Right lung (tissue), 5 donors: ENCODE data around the gene VSTM4. TPM values are rescaled to one million over a fixed set of nuclear protein-coding genes. Genes with fewer than 3 reads are reported as not detected.

Experiments
- DNase-seq, 2 donors: peaks; one replicate each; pipeline ENCODE4 v3.0.0-alpha.2; 2013
- polyA plus RNA-seq, 5 donors: library from polyadenylated mRNA; unstranded; fragments of 120-200 nt; gene quantifications; one replicate each; pipeline versions ENCODE4 v1.2.1 to v1.2.3, GENCODE V29; 2013; ENCODE audit warnings: inconsistent platforms in 1 of 5, low replicate concordance in 1 of 5; ENCODE audit not compliant: insufficient read length in 5 of 5, insufficient read depth in 1 of 5

The VSTM4 gene
- polyA plus RNA-seq, 5 donors, result 28.7 to 34.3 (median 30.6) TPM

DNA sequence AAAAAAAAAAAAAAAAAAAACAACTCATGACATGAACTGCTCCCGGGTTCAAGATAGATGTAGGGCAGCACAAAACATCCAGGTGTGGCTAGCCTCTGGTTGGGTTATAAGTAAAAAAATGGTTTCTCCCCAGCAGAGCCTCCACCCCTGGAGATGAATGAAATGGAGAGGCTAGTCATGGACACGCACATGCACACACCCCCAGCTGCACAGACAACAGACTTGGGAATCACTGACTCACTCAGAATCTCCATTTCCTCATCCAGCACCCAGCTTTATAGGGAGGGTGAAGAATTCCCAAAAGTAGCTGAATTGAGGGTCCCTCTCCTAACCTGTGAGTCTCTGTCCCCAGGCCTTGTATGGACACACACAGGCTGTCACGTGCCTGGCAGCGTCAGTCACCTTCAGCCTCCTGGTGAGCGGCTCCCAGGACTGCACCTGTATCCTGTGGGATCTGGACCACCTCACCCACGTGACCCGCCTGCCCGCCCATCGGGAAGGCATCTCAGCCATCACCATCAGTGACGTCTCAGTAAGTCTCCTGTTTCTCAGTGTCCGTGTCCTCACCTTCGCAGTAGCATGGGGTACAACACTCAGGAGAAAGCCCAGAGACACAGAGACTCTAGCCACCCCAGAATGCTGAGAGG is 140.7 kb downstream of the VSTM4 start:
- no peak for DNase-seq

GRCh38 chr10:48973065-48973464 is 142.3 kb downstream of the VSTM4 start:
- DNase-seq, result no peak

GRCh38 chr10:48970654-48971053 is 144.7 kb downstream of the VSTM4 start:
- no peak for DNase-seq

- DNase-seq, result no peak
These were observed 145.3 kb downstream of the VSTM4 start for GRCh38 chr10:48970046-48970445.

- DNase-seq, result no peak
These were observed 147.3 kb downstream of the VSTM4 start for GRCh38 chr10:48968036-48968435.

DNA sequence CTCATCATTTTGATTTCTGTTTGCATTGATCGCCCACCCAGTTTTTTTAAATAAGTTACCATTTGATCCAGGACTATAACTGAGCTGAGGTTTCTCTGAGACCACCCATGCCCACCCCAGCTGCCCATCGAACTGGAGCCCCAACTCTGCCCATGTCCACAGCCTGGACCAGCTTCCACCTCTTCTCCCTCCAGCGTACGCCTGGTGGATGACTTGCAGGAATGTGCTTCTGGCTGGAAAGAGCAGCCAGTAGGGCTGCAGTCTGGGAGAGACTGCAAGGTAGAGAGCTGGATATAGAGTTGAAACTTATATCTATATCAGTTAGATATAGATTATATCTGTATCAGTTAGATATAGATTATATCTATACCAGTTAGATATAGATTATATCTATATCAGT is 149.9 kb downstream of the VSTM4 start:
- no peak for DNase-seq

Other genes with a start within 250 kb of the VSTM4 start
- gene LRRC18, start 175.7 kb downstream of the VSTM4 start, polyA plus RNA-seq, result 1 to 10 TPM; 1.1 to 2.5 (median 1.7) TPM
- not detected for gene FAM170B, start 18.5 kb upstream of the VSTM4 start, polyA plus RNA-seq
- 10 to 100 TPM in 1 of 5 donors, 1 to 10 TPM in 4; 5.8 to 10.4 (median 7.3) TPM for gene TMEM273, start 72.9 kb upstream of the VSTM4 start, polyA plus RNA-seq
- under 1 TPM in 2 of 5 donors, not detected in 3; 0.04 to 0.76 TPM for gene C10orf71, start 183.6 kb upstream of the VSTM4 start, polyA plus RNA-seq